Measurements from ENCODE around the gene EAF2.

Gene EAF2

GRCh38 chr3:121895736-121896135 is 60.7 kb downstream of the EAF2 start:
- no peak overlapping the region for H3K27ac Mint-ChIP-seq
- H3K36me3 Mint-ChIP-seq, result peaks cover 5% of the 10 kb centered on the region
- H3K9me3 Mint-ChIP-seq, result no peaks in the 10 kb centered on the region
- no peak overlapping the region for H3K4me3 Mint-ChIP-seq
- no peaks in the 10 kb centered on the region for H3K4me1 Mint-ChIP-seq
- H3K27me3 Mint-ChIP-seq, result no peaks in the 10 kb centered on the region

DNA sequence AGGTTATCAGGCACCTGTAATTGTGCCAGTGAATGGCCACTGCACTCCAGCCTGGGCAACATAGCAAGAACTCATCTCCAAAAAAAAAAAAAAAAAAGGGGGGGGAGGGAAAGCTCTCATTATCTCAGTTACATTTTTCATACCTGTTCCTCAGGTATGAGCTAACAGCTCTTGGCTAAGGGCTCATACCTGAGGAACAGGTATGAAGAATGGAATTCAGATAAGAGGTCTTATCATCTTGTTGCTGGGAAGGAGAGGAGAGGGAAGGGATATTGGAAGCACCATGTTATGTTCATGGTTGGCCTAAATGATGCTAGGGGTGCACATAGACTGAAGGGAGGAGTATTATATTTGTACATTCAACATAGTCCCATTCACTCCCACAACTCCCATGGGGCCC is 61.8 kb downstream of the EAF2 start:
- H3K9me3 Mint-ChIP-seq, result no peaks in the 10 kb centered on the region
- H3K4me3 Mint-ChIP-seq, result no peak overlapping the region
- H3K36me3 Mint-ChIP-seq, result peaks cover 5% of the 10 kb centered on the region
- no peak overlapping the region for H3K27ac Mint-ChIP-seq
- no peaks in the 10 kb centered on the region for H3K4me1 Mint-ChIP-seq
- H3K27me3 Mint-ChIP-seq, result no peaks in the 10 kb centered on the region

DNA sequence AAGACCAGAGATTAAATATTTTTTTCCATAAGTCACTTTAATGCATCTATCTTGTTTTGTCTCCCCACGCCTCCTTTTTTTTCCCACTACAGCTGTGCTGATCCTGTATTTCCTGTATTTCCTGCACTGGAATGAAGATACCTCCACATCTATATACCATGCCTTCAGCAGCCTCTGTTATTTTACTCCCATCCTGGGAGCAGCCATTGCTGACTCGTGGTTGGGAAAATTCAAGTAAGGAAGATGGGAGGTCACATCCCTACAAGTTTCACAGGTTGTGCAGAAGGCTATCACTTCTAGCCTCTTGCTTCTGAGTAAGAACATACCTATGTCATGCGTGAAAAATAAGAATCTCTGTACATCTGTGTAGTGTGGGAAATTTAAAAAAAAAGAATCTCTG is 62.3 kb downstream of the EAF2 start:
- no peaks in the 10 kb centered on the region for H3K4me1 Mint-ChIP-seq
- no peaks in the 10 kb centered on the region for H3K9me3 Mint-ChIP-seq
- no peaks in the 10 kb centered on the region for H3K27me3 Mint-ChIP-seq
- peaks cover 5% of the 10 kb centered on the region for H3K36me3 Mint-ChIP-seq
- H3K4me3 Mint-ChIP-seq, result no peak overlapping the region
- no peak overlapping the region for H3K27ac Mint-ChIP-seq

- Mint-ChIP-seq H3K27ac (no peak overlapping the region), H3K27me3 (no peaks in the 10 kb centered on the region), H3K9me3 (no peaks in the 10 kb centered on the region), H3K36me3 (peaks cover 24% of the 10 kb centered on the region), H3K4me1 (no peaks in the 10 kb centered on the region), H3K4me3 (no peak overlapping the region)
Observed at GRCh38 chr3:121913305-121913990, 78.4 kb downstream of the EAF2 start.

DNA sequence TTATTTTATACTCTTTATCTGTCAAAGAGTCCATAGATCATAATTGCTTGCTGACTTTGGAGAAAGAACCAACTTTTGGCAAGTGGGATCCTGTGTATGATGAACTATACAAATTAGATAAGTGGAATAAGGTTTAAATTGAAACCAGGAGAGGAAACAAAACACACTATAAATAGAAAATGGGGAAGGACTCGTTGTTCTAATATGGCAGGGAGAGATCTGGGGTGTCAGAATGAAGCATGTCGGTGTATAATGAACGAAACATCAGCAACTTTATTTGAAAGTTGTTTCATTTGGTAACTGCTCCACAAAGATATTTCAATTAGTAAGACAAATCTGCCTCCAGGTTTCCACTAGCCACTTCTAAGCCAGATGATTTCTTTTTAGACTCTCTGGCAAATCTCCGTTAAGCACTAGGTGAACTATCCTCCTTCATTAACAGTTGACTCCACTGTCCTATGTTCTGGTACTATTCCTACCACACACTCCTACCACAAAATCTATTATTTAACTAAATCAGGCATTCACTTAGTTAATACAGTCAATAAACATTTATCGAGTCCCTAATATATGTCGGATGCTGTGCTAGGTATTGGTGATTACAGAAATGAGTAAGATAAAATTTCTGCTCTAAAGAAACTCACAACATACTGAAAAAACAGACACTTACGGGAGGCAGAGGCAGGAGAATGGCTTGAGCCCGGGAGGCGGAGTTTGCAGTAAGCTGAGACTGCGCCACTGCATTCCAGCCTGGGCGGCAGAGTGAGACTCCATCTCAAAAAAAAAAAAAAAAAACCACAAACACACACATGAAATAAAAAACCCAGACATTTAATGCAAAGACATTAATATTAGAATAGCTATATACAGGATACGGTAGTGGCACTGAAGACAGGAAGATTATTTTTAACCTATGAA is 79.3 kb downstream of the EAF2 start:
- Mint-ChIP-seq H3K36me3 (peaks cover 21% of the 10 kb centered on the region), H3K9me3 (no peaks in the 10 kb centered on the region), H3K4me1 (no peaks in the 10 kb centered on the region), H3K27me3 (no peaks in the 10 kb centered on the region), H3K27ac (no peak overlapping the region), H3K4me3 (no peak overlapping the region)

DNA sequence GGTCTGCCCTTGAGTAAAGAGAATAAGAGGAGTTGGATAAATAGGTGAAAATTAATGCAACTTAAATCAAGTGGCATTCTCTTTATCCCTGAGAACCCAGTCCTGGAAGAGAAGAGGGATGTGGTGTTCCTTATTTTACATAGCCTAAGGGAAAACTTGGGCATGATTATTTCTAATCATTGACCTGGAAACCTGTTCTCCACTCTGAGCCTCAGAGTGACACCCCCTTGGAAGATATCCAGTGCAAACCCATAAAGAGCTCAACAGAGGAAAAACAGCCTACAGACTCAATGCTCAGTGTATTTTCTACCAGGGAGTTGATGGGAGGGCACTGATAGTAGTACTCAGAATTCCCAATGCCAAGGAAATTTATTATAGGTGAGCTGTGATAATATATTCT is 81.2 kb downstream of the EAF2 start:
- peaks cover 14% of the 10 kb centered on the region for H3K36me3 Mint-ChIP-seq
- no peak overlapping the region for H3K4me3 Mint-ChIP-seq
- H3K27ac Mint-ChIP-seq, result no peak overlapping the region
- no peaks in the 10 kb centered on the region for H3K9me3 Mint-ChIP-seq
- no peaks in the 10 kb centered on the region for H3K4me1 Mint-ChIP-seq
- H3K27me3 Mint-ChIP-seq, result no peaks in the 10 kb centered on the region

GRCh38 chr3:121918779-121919483 is 83.9 kb downstream of the EAF2 start:
- Mint-ChIP-seq H3K4me1 (no peaks in the 10 kb centered on the region), H3K27ac (no peak overlapping the region), H3K36me3 (peaks cover 10% of the 10 kb centered on the region), H3K9me3 (no peaks in the 10 kb centered on the region), H3K27me3 (no peaks in the 10 kb centered on the region), H3K4me3 (no peak overlapping the region)

DNA sequence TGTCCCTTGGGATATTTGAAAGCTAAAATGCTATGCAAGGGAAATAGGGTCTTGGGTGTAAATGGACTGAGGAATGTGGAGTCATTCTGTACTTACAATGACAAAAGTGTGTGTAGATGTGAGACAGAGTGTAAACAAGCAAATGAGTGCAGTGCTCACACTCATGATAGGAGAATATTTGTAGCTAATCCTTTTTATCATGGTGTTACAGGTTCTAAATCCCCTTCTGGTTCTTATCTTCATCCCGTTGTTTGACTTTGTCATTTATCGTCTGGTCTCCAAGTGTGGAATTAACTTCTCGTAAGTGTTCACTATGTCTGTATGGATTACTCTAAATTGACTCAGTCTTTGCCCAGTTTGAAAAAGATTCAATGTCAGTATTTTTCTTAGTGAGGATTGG is 89.7 kb downstream of the EAF2 start:
- peaks cover 10% of the 10 kb centered on the region for H3K36me3 Mint-ChIP-seq
- no peaks in the 10 kb centered on the region for H3K9me3 Mint-ChIP-seq
- H3K4me1 Mint-ChIP-seq, result no peaks in the 10 kb centered on the region
- no peaks in the 10 kb centered on the region for H3K27me3 Mint-ChIP-seq
- no peak overlapping the region for H3K27ac Mint-ChIP-seq
- no peak overlapping the region for H3K4me3 Mint-ChIP-seq

GRCh38 chr3:121926380-121926779 is 91.4 kb downstream of the EAF2 start:
- Mint-ChIP-seq H3K27me3 (no peaks in the 10 kb centered on the region), H3K27ac (no peak overlapping the region), H3K36me3 (peaks cover 10% of the 10 kb centered on the region), H3K9me3 (no peaks in the 10 kb centered on the region), H3K4me1 (no peaks in the 10 kb centered on the region), H3K4me3 (no peak overlapping the region)
